Effector memory CD4-positive, alpha-beta T cell (primary cell): ENCODE data around the gene SLC9B2.

ENCODE experiments used
- DNase-seq, 3 donors: peaks; one replicate each; pipeline ENCODE4 v3.0.0-alpha.2; 2020
- H3K27ac ChIP-seq: 2 replicates; pipeline ENCODE4 v1.7.0; 2013; ENCODE audit warnings: mild to moderate bottlenecking, low read length, moderate library complexity; ENCODE audit not compliant: insufficient read depth, poor library complexity, severe bottlenecking
- H3K27me3 ChIP-seq: replicated peaks from 2 replicates; pipeline ENCODE4 v1.7.0; 2013; ENCODE audit warnings: mild to moderate bottlenecking, low read length; ENCODE audit not compliant: insufficient read depth, control insufficient read depth, poor library complexity, severe bottlenecking
- H3K36me3 ChIP-seq: 2 replicates; pipeline ENCODE4 v1.7.0; 2013; ENCODE audit warnings: mild to moderate bottlenecking, low read length, moderate library complexity; ENCODE audit not compliant: control insufficient read depth, insufficient read depth
- H3K4me1 ChIP-seq: 2 replicates; pipeline ENCODE4 v1.7.0; 2013; ENCODE audit warnings: low read length, mild to moderate bottlenecking; ENCODE audit not compliant: control insufficient read depth, insufficient read depth, poor library complexity, severe bottlenecking
- H3K4me3 ChIP-seq: 2 replicates; pipeline ENCODE4 v1.7.0; 2013; ENCODE audit warnings: low read length, low read depth, mild to moderate bottlenecking; ENCODE audit not compliant: insufficient read depth, poor library complexity, severe bottlenecking
- H3K9me3 ChIP-seq: 2 replicates; pipeline ENCODE4 v1.7.0; 2013; ENCODE audit warnings: mild to moderate bottlenecking, low read length, moderate library complexity; ENCODE audit not compliant: control insufficient read depth

SLC9B2 gene

GRCh38 chr4:103052779-103053178 lies 23.8 kb downstream of the SLC9B2 start:
- H3K4me1 ChIP-seq = no peaks in the 10 kb centered on the region

GRCh38 chr4:103052145-103052544 lies 24.4 kb downstream of the SLC9B2 start:
- no peak for DNase-seq
- H3K27me3 ChIP-seq = no peaks in the 10 kb centered on the region
- H3K9me3 ChIP-seq = no peaks in the 10 kb centered on the region
- H3K36me3 ChIP-seq = peaks cover 13% of the 10 kb centered on the region
- no peaks in the 10 kb centered on the region for H3K4me1 ChIP-seq
- H3K4me3 ChIP-seq = no peak overlapping the region
- no peak overlapping the region for H3K27ac ChIP-seq

More at GRCh38 chr4:103052779-103053178, 23.8 kb downstream of the SLC9B2 start:
- Histone ChIP-seq H3K36me3 (peaks cover 10% of the 10 kb centered on the region), H3K9me3 (no peaks in the 10 kb centered on the region), H3K27ac (no peak overlapping the region), H3K27me3 (no peaks in the 10 kb centered on the region), H3K4me3 (no peak overlapping the region)
- DNase-seq = no peak

GRCh38 chr4:103050736-103051436 lies 25.7 kb downstream of the SLC9B2 start:
- Histone ChIP-seq H3K4me3 (no peak overlapping the region), H3K4me1 (no peaks in the 10 kb centered on the region), H3K27me3 (no peaks in the 10 kb centered on the region), H3K36me3 (peaks cover 13% of the 10 kb centered on the region), H3K27ac (no peak overlapping the region), H3K9me3 (no peaks in the 10 kb centered on the region)
- DNase-seq = no peak

GRCh38 chr4:103046416-103047290 lies 29.9 kb downstream of the SLC9B2 start:
- Histone ChIP-seq H3K27ac (no peak overlapping the region), H3K36me3 (peaks cover 24% of the 10 kb centered on the region), H3K4me1 (no peaks in the 10 kb centered on the region), H3K4me3 (no peak overlapping the region), H3K27me3 (no peaks in the 10 kb centered on the region), H3K9me3 (no peaks in the 10 kb centered on the region)
- peak in 1 of 3 donors; percentile 13 for DNase-seq

GRCh38 chr4:103044183-103044582 lies 32.4 kb downstream of the SLC9B2 start:
- H3K4me3 ChIP-seq = no peak overlapping the region
- no peaks in the 10 kb centered on the region for H3K4me1 ChIP-seq
- H3K36me3 ChIP-seq = peaks cover 17% of the 10 kb centered on the region
- no peaks in the 10 kb centered on the region for H3K9me3 ChIP-seq
- no peak for DNase-seq
- H3K27me3 ChIP-seq = no peaks in the 10 kb centered on the region
- H3K27ac ChIP-seq = no peak overlapping the region

- H3K9me3 ChIP-seq = no peaks in the 10 kb centered on the region
- no peak for DNase-seq
Measured at GRCh38 chr4:103036169-103036568, 40.4 kb downstream of the SLC9B2 start.

GRCh38 chr4:103032574-103032973 lies 44.0 kb downstream of the SLC9B2 start:
- DNase-seq = no peak
- H3K27ac ChIP-seq = no peak overlapping the region
- no peaks in the 10 kb centered on the region for H3K9me3 ChIP-seq
- H3K4me3 ChIP-seq = no peak overlapping the region
- no peaks in the 10 kb centered on the region for H3K27me3 ChIP-seq
- H3K4me1 ChIP-seq = no peaks in the 10 kb centered on the region
- H3K36me3 ChIP-seq = peaks cover 10% of the 10 kb centered on the region

More at GRCh38 chr4:103036169-103036568, 40.4 kb downstream of the SLC9B2 start:
- Histone ChIP-seq H3K4me3 (no peak overlapping the region), H3K4me1 (no peaks in the 10 kb centered on the region), H3K27me3 (no peaks in the 10 kb centered on the region), H3K27ac (no peak overlapping the region), H3K36me3 (no peaks in the 10 kb centered on the region)

GRCh38 chr4:103030791-103031190 lies 45.8 kb downstream of the SLC9B2 start:
- Histone ChIP-seq H3K4me3 (no peak overlapping the region), H3K27ac (no peak overlapping the region), H3K4me1 (no peaks in the 10 kb centered on the region), H3K27me3 (no peaks in the 10 kb centered on the region), H3K9me3 (no peaks in the 10 kb centered on the region), H3K36me3 (peaks cover 10% of the 10 kb centered on the region)
- DNase-seq = no peak

GRCh38 chr4:103029300-103029699 lies 47.3 kb downstream of the SLC9B2 start:
- no peak overlapping the region for H3K4me3 ChIP-seq
- no peak for DNase-seq
- no peaks in the 10 kb centered on the region for H3K27me3 ChIP-seq
- no peaks in the 10 kb centered on the region for H3K4me1 ChIP-seq
- H3K36me3 ChIP-seq = peaks cover 13% of the 10 kb centered on the region
- no peak overlapping the region for H3K27ac ChIP-seq
- H3K9me3 ChIP-seq = no peaks in the 10 kb centered on the region

- no peak for DNase-seq
- H3K9me3 ChIP-seq = no peaks in the 10 kb centered on the region
- H3K4me1 ChIP-seq = no peaks in the 10 kb centered on the region
- no peaks in the 10 kb centered on the region for H3K27me3 ChIP-seq
- H3K27ac ChIP-seq = no peak overlapping the region
- H3K4me3 ChIP-seq = no peak overlapping the region
- H3K36me3 ChIP-seq = peaks cover 13% of the 10 kb centered on the region
Measured at GRCh38 chr4:103026868-103027267, 49.7 kb downstream of the SLC9B2 start.
